Stimulated activated CD8-positive, alpha-beta memory T cell treated with anti-CD3 and anti-CD28 coated beads, Interleukin-7, amount 100 ng/mL, for 4 hours (primary cell): ENCODE results near the gene FAM124B.
"Not testable (repeated sequence)": the region's sequence is repeated elsewhere in the genome, so short reads cannot be mapped to it uniquely, and the experiment has no call there.

Experiments
- DNase-seq, 2 donors: peaks; one replicate each; pipeline ENCODE4 v3.0.0-alpha.2; 2020; ENCODE audit warnings: low read depth in 2 of 2

The FAM124B gene

GRCh38 chr2:224412141-224413015 lies 10.5 kb upstream of the FAM124B start:
- no peak for DNase-seq

GRCh38 chr2:224410946-224411561 lies 9.1 kb upstream of the FAM124B start:
- DNase-seq = no peak

GRCh38 chr2:224408676-224409075 lies 6.8 kb upstream of the FAM124B start:
- DNase-seq = no peak

GRCh38 chr2:224407241-224407701 lies 5.4 kb upstream of the FAM124B start:
- no peak for DNase-seq

- no peak for DNase-seq
Measured at GRCh38 chr2:224405841-224406370, 4.0 kb upstream of the FAM124B start.

- no peak for DNase-seq
Measured at GRCh38 chr2:224405412-224405811, 3.5 kb upstream of the FAM124B start.

GRCh38 chr2:224404796-224405195 lies 2.9 kb upstream of the FAM124B start:
- DNase-seq = no peak

- no peak for DNase-seq
Measured at GRCh38 chr2:224403657-224404056, 1.8 kb upstream of the FAM124B start.

- no peak for DNase-seq
Measured at GRCh38 chr2:224400886-224401632, 848 bp downstream of the FAM124B start.

GRCh38 chr2:224400174-224400810 lies 1.6 kb downstream of the FAM124B start:
- no peak for DNase-seq

GRCh38 chr2:224398289-224398688 lies 3.6 kb downstream of the FAM124B start:
- DNase-seq = no peak

- DNase-seq = not testable (repeated sequence)
Measured at GRCh38 chr2:224397100-224397499, 4.8 kb downstream of the FAM124B start.

- no peak for DNase-seq
Measured at GRCh38 chr2:224395620-224396390, 6.1 kb downstream of the FAM124B start.

GRCh38 chr2:224393157-224393872 lies 8.6 kb downstream of the FAM124B start:
- no peak for DNase-seq

- no peak for DNase-seq
Measured at GRCh38 chr2:224392545-224392944, 9.4 kb downstream of the FAM124B start.

GRCh38 chr2:224389317-224389716 lies 12.6 kb downstream of the FAM124B start:
- DNase-seq = no peak

- DNase-seq = no peak
Measured at GRCh38 chr2:224386876-224387275, 15.0 kb downstream of the FAM124B start.

- DNase-seq = no peak
Measured at GRCh38 chr2:224382973-224383555, 18.8 kb downstream of the FAM124B start.

GRCh38 chr2:224382280-224382647 lies 19.6 kb downstream of the FAM124B start:
- DNase-seq = not testable (repeated sequence)
